SH-SY5Y (cell line): Measurements from ENCODE around the gene KCNN3.

Experiments
- GATA2 ChIP-seq: IDR thresholded peaks from 2 replicates; pipeline ENCODE4 v1.6.1; 2011; ENCODE audit warnings: mild to moderate bottlenecking, low read depth, low read length
- GATA3 ChIP-seq: IDR thresholded peaks from 2 replicates; pipeline ENCODE4 v1.6.1; 2011; ENCODE audit warnings: low read depth, mild to moderate bottlenecking, low read length, moderate library complexity

GRCh38 chr1:154879038-154879421 lies 8.9 kb upstream of the KCNN3 start:
- TF ChIP-seq GATA2 (no peak), GATA3 (no peak)
